Activated CD4-positive, alpha-beta T cell treated with anti-CD3 and anti-CD28 coated beads, Interleukin-2, amount 10 ng/mL, durations not matched to agents 7 days and 5 days (primary cell): ENCODE data around the gene SELENOV. TPM values are rescaled to one million over a fixed set of nuclear protein-coding genes. Genes with fewer than 3 reads are reported as not detected.

ENCODE experiments used
- CTCF ChIA-PET: fragments of 350-600 bp; sonication (Branson Sonifier 250); formaldehyde crosslinking; loops from one replicate; lab custom pipeline; 2021; ENCODE audit warnings: antibody characterized with exemption; lab: Charles Lee
- POLR2A ChIA-PET: fragments of 350-600 bp; sonication (Branson Sonifier 250); formaldehyde crosslinking; loops from one replicate; lab custom pipeline; 2021; ENCODE audit warnings: antibody characterized with exemption; lab: Charles Lee
- DNase-seq: peaks from one replicate; pipeline ENCODE4 v3.0.0-alpha.2; 2020
- H3K27ac Mint-ChIP-seq: one replicate; pipeline ENCODE4 v1.8.0; 2021; ENCODE audit warnings: mild to moderate bottlenecking, moderate library complexity, mixed read lengths
- H3K27me3 Mint-ChIP-seq: one replicate; pipeline ENCODE4 v1.8.0; 2021; ENCODE audit warnings: mixed read lengths
- H3K36me3 Mint-ChIP-seq: one replicate; pipeline ENCODE4 v1.8.0; 2021; ENCODE audit warnings: low read depth, mixed read lengths
- H3K4me1 Mint-ChIP-seq: one replicate; pipeline ENCODE4 v1.8.0; 2021; ENCODE audit warnings: mixed read lengths
- H3K4me3 Mint-ChIP-seq: one replicate; pipeline ENCODE4 v1.8.0; 2021; ENCODE audit warnings: mild to moderate bottlenecking, moderate library complexity, mixed read lengths
- H3K9me3 Mint-ChIP-seq: one replicate; pipeline ENCODE4 v1.8.0; 2021; ENCODE audit warnings: mixed read lengths
- total RNA-seq, 2 experiments: library from RNA; stranded (reverse); gene quantifications; one replicate each; pipeline ENCODE4 v1.2.3, GENCODE V29; 2021

Gene SELENOV
- total RNA-seq, 2 experiments from 2014 or later: not detected

DNA sequence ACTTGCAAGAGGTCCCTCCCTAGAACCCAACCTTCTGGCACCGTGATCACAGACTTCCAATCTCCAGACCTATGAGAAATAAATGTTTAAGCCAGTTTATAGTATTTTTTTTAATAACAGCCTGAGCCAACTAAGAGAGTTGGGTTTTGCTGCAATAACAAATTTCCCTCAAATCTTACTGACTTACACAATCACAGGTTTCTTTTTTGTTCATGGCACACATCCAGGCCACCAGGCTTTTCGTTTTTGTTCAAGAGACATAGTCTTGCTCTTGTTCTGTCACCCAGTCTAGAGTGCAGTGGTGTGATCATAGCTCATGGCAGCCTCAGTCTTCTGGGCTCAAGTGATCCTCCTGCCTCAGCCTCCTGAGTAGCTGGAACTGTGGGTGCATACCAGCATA is 2.0 kb upstream of the SELENOV start:
- peaks cover 13% of the 10 kb centered on the region for H3K4me1 Mint-ChIP-seq
- no peak for DNase-seq
- no peak overlapping the region for H3K27ac Mint-ChIP-seq
- H3K9me3 Mint-ChIP-seq: no peaks in the 10 kb centered on the region
- no peak overlapping the region for H3K4me3 Mint-ChIP-seq
- ChIA-PET CTCF (interaction anchor here (0.6 to 2.5 kb wide), 5 partner anchors 10 to 1485 kb away, joined by 3 to 11 read pairs (median 3); no protein-coding TSS in a partner anchor), POLR2A (no interaction called here)
- H3K36me3 Mint-ChIP-seq: peaks cover 2% of the 10 kb centered on the region
- H3K27me3 Mint-ChIP-seq: peaks cover 60% of the 10 kb centered on the region

DNA sequence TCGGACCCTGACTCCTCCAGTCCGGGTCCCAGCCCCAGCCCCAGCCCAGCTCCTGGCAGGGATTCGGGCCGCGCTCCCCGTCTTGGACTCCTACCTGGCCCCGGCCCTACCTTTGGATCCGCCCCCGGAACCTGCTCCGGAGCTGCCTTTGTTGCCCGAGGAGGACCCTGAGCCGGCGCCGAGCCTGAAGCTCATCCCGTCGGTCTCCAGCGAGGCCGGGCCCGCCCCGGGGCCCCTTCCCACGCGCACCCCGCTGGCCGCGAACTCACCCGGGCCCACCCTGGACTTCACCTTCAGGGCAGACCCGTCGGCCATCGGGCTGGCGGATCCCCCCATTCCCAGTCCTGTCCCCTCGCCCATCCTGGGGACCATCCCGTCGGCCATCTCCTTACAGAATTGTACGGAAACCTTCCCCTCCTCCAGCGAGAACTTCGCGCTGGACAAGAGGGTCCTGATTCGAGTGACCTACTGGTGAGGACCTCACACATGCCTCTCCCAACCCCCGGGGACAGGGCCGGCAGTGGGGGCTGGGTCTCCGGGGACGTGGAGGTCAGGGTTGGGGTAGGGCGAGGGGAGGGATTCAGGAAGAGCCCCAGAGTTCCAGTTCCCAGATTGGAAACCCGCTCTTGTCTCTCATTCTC is 732 bp downstream of the SELENOV start:
- peaks cover 2% of the 10 kb centered on the region for H3K36me3 Mint-ChIP-seq
- POLR2A ChIA-PET: no interaction called here
- peaks cover 57% of the 10 kb centered on the region for H3K27me3 Mint-ChIP-seq

DNA sequence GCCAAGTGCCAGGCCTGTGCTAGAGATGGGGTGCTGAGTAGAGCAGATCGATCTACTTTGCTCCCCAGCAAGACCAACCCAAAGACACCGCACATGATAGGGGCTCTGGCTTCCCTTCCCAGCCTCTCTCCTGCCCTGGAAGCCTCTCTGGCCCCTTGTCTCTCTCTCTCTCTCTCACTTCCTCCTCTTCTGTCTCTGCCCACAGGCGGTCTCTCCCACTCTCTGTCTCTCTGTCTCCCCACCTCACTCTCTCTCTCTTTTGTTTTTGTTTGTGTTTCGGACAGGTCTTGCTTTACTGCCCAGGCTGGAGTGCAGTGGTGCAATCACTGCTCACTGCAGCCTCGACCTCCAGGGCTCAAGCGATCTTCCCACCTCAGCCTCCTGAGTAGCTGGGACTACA is 1.3 kb downstream of the SELENOV start:
- POLR2A ChIA-PET: no interaction called here
- peaks cover 2% of the 10 kb centered on the region for H3K36me3 Mint-ChIP-seq
- CTCF ChIA-PET: interaction anchor here (1.1 to 1.4 kb wide), 2 partner anchors 16 to 42 kb away, joined by 3 to 6 read pairs; partner anchors contain the start of gene EID2B
- peaks cover 9% of the 10 kb centered on the region for H3K4me1 Mint-ChIP-seq
- no peaks in the 10 kb centered on the region for H3K9me3 Mint-ChIP-seq
- H3K4me3 Mint-ChIP-seq: peak overlapping the region; percentile 20
- H3K27ac Mint-ChIP-seq: no peak overlapping the region
- H3K27me3 Mint-ChIP-seq: peaks cover 57% of the 10 kb centered on the region
- no peak for DNase-seq

More for the DNA sequence above, 732 bp downstream of the SELENOV start:
- no peaks in the 10 kb centered on the region for H3K9me3 Mint-ChIP-seq
- CTCF ChIA-PET: interaction anchor here (1.1 to 1.4 kb wide), 2 partner anchors 17 to 41 kb away, joined by 3 to 6 read pairs; partner anchors contain the start of gene EID2B
- H3K4me3 Mint-ChIP-seq: peak overlapping the region; percentile 20
- no peak for DNase-seq
- no peak overlapping the region for H3K27ac Mint-ChIP-seq
- H3K4me1 Mint-ChIP-seq: peaks cover 9% of the 10 kb centered on the region

DNA sequence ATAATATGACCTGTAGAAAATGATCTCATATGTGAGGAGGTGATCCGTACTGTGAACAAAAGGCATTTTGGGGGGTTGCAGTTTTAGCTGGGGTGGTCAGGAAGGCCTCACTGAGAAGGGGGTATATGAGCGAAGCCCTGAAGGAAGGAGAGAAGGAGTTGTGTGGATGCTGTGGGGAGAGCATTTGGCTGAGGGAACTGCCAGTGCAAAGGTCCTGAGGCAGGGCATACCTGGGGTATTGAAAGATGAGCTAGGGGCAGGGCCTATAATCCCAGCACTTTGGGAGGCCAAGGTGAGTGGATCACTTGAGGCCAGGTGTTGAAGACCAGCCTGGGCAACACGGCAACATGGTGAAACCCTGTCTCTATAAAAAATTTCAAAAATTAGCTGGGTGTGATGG is 2.5 kb downstream of the SELENOV start:
- peaks cover 2% of the 10 kb centered on the region for H3K36me3 Mint-ChIP-seq
- H3K27me3 Mint-ChIP-seq: peaks cover 55% of the 10 kb centered on the region
- no peak for DNase-seq
- H3K27ac Mint-ChIP-seq: no peak overlapping the region
- H3K4me1 Mint-ChIP-seq: peaks cover 9% of the 10 kb centered on the region
- ChIA-PET CTCF (interaction anchor here (0.6 to 1.8 kb wide), 2 partner anchors 15 to 239 kb away, joined by 4 to 6 read pairs; no protein-coding TSS in a partner anchor), POLR2A (no interaction called here)
- H3K4me3 Mint-ChIP-seq: no peak overlapping the region
- no peaks in the 10 kb centered on the region for H3K9me3 Mint-ChIP-seq

DNA sequence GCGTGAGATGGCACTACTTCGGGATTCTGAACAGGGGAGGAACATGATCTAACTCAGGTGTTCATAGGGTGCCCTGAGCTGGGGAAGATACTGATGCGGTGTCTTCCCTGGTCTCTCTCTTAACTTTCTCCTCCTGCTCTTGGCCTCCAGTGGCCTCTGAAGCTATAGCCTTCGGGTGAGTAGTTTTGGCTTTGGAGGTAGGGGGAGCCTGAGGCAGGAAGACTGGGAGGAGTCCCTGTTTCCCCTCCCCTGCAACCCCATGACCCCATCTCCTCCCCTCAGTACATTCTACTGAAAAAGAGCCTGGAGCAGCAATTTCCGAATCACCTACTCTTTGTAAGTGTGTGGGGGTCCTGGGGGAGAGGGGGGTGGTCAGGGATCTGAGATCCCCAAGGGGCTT is 3.5 kb downstream of the SELENOV start:
- DNase-seq: no peak
- peaks cover 2% of the 10 kb centered on the region for H3K36me3 Mint-ChIP-seq
- no peaks in the 10 kb centered on the region for H3K9me3 Mint-ChIP-seq
- POLR2A ChIA-PET: no interaction called here
- H3K27ac Mint-ChIP-seq: no peak overlapping the region
- H3K4me3 Mint-ChIP-seq: no peak overlapping the region
- peaks cover 9% of the 10 kb centered on the region for H3K4me1 Mint-ChIP-seq
- CTCF ChIA-PET: interaction anchor here (1.8 kb wide), 1 partner anchor 16 kb away, joined by 6 read pairs; no protein-coding TSS in a partner anchor
- peaks cover 48% of the 10 kb centered on the region for H3K27me3 Mint-ChIP-seq

DNA sequence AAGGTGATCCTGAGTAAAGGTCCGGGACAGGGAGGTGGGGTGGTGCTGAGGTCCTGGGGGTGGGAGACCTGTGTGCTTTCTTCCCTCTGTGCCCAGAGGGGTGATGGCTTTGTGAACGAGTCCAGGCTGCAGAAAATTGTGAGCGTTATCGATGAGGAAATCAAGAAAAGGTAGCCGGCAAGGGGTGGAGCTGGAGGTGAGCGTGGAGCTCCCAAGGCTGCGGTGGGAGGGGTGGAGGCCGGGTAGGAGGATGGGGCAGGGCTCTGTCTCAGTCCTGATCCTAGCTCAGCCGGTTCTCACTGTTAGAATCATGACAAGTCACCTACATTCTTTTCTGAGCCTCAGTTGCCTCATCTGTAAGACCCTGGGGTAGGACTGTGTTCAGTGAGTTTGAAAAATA is 4.0 kb downstream of the SELENOV start:
- H3K4me3 Mint-ChIP-seq: no peak overlapping the region
- H3K36me3 Mint-ChIP-seq: peaks cover 2% of the 10 kb centered on the region
- H3K27ac Mint-ChIP-seq: no peak overlapping the region
- H3K27me3 Mint-ChIP-seq: peaks cover 43% of the 10 kb centered on the region
- H3K9me3 Mint-ChIP-seq: no peaks in the 10 kb centered on the region
- no peak for DNase-seq
- ChIA-PET CTCF (interaction anchor here (1.8 kb wide), 1 partner anchor 16 kb away, joined by 6 read pairs; no protein-coding TSS in a partner anchor), POLR2A (no interaction called here)
- peaks cover 9% of the 10 kb centered on the region for H3K4me1 Mint-ChIP-seq

DNA sequence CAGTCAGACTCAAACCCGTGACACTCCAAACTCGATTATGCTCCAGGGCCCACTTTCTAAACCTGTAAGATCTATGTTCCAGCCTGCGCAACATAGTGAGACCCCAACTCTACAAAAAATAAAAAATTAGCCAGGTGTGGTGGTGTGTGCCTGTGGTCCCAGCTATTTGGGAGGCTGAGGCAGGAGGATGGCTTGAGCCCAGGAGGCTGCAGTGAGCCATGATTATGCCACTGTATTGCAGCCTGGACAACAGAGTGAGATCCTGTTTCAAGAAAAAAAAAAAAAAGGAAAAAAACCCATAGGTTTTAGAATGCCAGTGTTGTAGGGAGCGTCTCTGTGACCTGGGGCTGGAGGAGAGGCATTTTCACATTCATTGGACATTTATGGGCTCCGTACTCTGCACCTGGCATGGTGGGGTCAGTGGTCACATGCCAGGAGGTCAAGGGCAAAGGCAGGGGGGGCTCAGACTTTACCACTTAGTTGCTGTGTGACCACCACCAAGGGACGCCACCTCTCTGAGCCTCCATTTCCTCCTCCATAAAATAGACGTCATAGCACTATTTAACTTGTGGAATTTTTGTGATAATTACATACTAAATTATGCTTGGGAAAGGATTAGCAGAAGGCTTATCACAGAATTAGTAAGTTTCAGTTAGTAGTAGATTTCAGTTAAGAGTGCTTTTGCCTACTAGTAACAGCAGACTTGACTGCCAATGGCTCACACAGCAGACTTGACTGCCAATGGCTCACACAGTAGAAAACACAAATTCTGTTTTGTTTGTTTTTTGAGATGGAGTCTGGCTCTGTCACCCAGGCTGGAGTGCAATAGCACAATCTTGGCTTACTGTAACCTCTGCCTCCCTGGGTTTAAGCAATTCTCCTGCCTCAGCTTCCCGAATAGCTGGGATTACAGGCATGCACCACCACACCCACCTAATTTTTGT is 5.9 kb downstream of the SELENOV start:
- CTCF ChIA-PET: no interaction called here
- POLR2A ChIA-PET: no interaction called here
- no peaks in the 10 kb centered on the region for H3K9me3 Mint-ChIP-seq
- H3K36me3 Mint-ChIP-seq: peaks cover 2% of the 10 kb centered on the region
- H3K4me1 Mint-ChIP-seq: peaks cover 5% of the 10 kb centered on the region
- H3K27ac Mint-ChIP-seq: no peak overlapping the region
- peaks cover 26% of the 10 kb centered on the region for H3K27me3 Mint-ChIP-seq
- no peak overlapping the region for H3K4me3 Mint-ChIP-seq
- DNase-seq: no peak

DNA sequence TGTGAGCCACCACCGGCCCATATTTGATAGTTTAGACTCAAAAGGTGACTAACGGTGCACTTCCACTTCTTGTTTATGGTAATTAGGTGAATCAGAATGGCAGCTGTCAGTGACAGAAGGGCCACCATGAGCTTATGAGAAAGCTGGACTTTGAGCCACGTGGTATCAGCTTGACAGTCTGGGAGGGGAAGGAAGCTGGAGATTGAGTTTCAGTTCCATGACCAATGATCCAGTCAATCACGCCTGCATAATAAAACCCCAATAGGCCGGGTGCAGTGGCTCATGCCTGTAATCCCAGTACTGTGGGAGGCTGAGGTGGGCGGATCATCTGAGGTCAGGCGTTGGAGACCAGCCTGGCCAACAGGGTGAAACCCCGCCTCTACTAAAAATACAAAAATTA is 9.6 kb downstream of the SELENOV start:
- Mint-ChIP-seq H3K4me1 (peaks cover 2% of the 10 kb centered on the region), H3K27ac (no peak overlapping the region), H3K27me3 (no peaks in the 10 kb centered on the region), H3K4me3 (no peak overlapping the region), H3K9me3 (no peaks in the 10 kb centered on the region), H3K36me3 (peaks cover 5% of the 10 kb centered on the region)
- CTCF ChIA-PET: interaction anchor here (0.6 to 1.2 kb wide), 3 partner anchors 8 to 302 kb away, joined by 3 read pairs; partner anchors contain the start of gene EID2B
- POLR2A ChIA-PET: interaction anchor here (0.6 kb wide), 1 partner anchor 10 kb away, joined by 4 read pairs; no protein-coding TSS in a partner anchor
- DNase-seq: no peak

DNA sequence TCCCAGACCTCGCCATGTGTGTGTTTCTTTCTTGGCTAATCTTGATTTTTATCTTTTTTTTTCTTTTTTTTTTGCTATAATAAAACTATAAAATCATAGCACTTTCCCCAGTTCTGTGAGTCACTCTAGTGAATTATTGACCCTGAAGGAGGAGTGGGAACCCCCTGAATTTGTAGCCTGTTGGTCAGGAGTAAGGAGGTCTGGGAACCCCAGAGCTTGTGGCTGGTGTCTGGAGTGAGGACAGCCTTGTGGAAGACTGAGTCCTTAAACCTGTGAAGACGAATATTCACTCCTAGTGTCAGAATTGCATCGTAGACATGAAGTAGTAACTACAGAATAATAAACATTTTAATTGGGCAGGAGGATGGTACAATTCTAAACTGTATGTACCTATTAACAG is 10.3 kb downstream of the SELENOV start:
- Mint-ChIP-seq H3K36me3 (peaks cover 5% of the 10 kb centered on the region), H3K9me3 (no peaks in the 10 kb centered on the region), H3K27me3 (no peaks in the 10 kb centered on the region), H3K4me1 (peaks cover 2% of the 10 kb centered on the region), H3K27ac (no peak overlapping the region), H3K4me3 (no peak overlapping the region)
- ChIA-PET POLR2A (no interaction called here), CTCF (interaction anchor here (0.6 to 1.2 kb wide), 2 partner anchors 12 to 302 kb away, joined by 3 read pairs; no protein-coding TSS in a partner anchor)
- no peak for DNase-seq

DNA sequence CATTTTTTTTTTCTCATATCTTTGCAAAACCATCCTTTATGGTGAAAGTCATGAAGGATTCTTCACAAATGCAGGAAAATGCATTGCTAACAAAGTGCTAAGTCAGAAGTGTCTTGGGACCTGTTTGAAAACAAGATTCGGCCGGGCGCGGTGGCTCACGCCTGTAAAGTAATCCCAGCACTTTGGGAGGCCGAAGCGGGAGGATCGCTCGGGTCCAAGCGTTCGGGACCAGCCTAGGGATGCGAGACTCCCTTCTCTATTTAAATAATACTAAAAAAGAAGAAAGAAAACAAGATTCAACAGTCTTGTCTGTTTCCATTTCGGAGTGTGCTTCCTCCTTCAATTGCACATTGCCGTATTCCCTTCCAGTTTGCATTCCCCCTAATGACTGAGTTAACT is 16.9 kb downstream of the SELENOV start:
- Mint-ChIP-seq H3K27me3 (no peaks in the 10 kb centered on the region), H3K27ac (peak overlapping the region; percentile 83), H3K9me3 (no peaks in the 10 kb centered on the region), H3K4me1 (peaks cover 26% of the 10 kb centered on the region), H3K4me3 (peak overlapping the region; percentile 90), H3K36me3 (peaks cover 8% of the 10 kb centered on the region)
- CTCF ChIA-PET: interaction anchor here (0.7 to 2.1 kb wide), 11 partner anchors 14 to 468 kb away, joined by 3 to 12 read pairs (median 4); no protein-coding TSS in a partner anchor
- no peak for DNase-seq
- POLR2A ChIA-PET: interaction anchor here (0.6 kb wide), 1 partner anchor 53 kb away, joined by 3 read pairs; no protein-coding TSS in a partner anchor

DNA sequence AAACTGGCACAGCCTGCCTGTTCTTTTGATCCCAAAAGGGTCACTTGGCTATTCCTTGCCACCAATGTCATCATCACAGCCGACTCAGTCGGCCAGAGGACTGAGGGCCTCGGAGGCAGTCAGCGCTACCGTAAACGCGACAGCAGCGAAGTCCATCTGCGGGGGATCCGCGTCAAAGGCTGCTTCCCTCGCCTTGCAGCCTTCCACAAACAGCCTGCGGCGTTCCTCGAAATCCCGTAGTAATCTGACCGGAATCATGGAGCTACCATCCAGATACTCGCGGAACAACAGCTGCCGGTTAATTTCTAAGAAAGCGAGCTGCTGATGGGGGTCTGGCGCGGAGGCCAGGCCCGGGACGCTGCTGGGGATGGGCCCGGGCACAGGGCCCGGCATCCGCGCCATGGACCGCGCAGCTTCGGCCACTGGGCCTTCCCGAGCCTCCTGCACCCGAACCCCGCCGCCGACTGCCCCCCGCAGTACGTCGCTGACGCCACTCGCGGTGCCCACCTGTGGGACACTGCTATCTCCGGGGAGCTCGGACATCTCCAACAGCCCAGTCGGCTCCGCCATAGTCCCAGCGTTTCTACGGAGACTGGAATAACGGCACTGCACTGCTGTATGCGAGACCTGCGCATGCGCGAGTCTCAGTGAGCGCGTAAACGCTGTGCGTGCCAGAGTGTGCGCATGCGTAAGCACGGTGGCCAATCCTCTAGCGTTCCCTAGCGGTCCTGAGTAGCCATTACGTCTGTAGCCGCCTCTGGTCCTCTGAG is 17.5 kb downstream of the SELENOV start, which contains the start of gene EID2B:
Gene EID2B, minus strand, starts transcription at position 620 of the 770 bp plus-strand sequence. Its CDS starts 50 bp downstream, at position 570.
- Mint-ChIP-seq H3K4me3 (peak within 1 kb of the TSS; percentile 90), H3K4me1 (peaks cover 28% of the 10 kb centered on the region), H3K36me3 (peaks cover 8% of the 10 kb centered on the region), H3K27ac (peak within 1 kb of the TSS; percentile 88), H3K27me3 (no peaks in the 10 kb centered on the region), H3K9me3 (no peaks in the 10 kb centered on the region)
- DNase-seq: peak; percentile 96
- CTCF ChIA-PET: interaction anchor here (0.6 to 2.1 kb wide), 18 partner anchors 8 to 469 kb away, joined by 3 to 12 read pairs (median 3); no protein-coding TSS in a partner anchor
- POLR2A ChIA-PET: interaction anchor here (0.6 kb wide), 1 partner anchor 54 kb away, joined by 3 read pairs; no protein-coding TSS in a partner anchor
